NK-92 (cell line): ENCODE measurements around the gene TOMM6.
"Not testable (repeated sequence)": the region's sequence is repeated elsewhere in the genome, so short reads cannot be mapped to it uniquely, and the experiment has no call there.

Experiments
- DNase-seq: peaks from one replicate; lab custom pipeline; 2025; ENCODE audit not compliant: unreplicated experiment; lab: John Stamatoyannopoulos, UW

The TOMM6 gene

GRCh38 chr6:41759905-41760579, 27.5 kb upstream of the TOMM6 start:
- DNase-seq: no peak

- DNase-seq: no peak
Measured at GRCh38 chr6:41763470-41763869, 24.0 kb upstream of the TOMM6 start.

- not testable (repeated sequence) for DNase-seq
Measured at GRCh38 chr6:41766043-41766664, 21.3 kb upstream of the TOMM6 start.

- no peak for DNase-seq
Measured at GRCh38 chr6:41767112-41767833, 20.2 kb upstream of the TOMM6 start.

- no peak for DNase-seq
Measured at GRCh38 chr6:41768545-41769308, 18.8 kb upstream of the TOMM6 start.

GRCh38 chr6:41769376-41769775, 18.1 kb upstream of the TOMM6 start:
- no peak for DNase-seq

- no peak for DNase-seq
Measured at GRCh38 chr6:41770381-41771057, 17.0 kb upstream of the TOMM6 start.

- DNase-seq: no peak
Measured at GRCh38 chr6:41771058-41771983, 16.2 kb upstream of the TOMM6 start.

GRCh38 chr6:41774841-41775240, 12.7 kb upstream of the TOMM6 start:
- DNase-seq: no peak

GRCh38 chr6:41775293-41775882, 12.1 kb upstream of the TOMM6 start:
- no peak for DNase-seq

- DNase-seq: no peak
Measured at GRCh38 chr6:41777551-41778285, 9.8 kb upstream of the TOMM6 start.

GRCh38 chr6:41778895-41779294, 8.6 kb upstream of the TOMM6 start:
- DNase-seq: no peak

GRCh38 chr6:41779336-41779735, 8.2 kb upstream of the TOMM6 start:
- no peak for DNase-seq

- peak; percentile 89 for DNase-seq
Measured at GRCh38 chr6:41779788-41780550, 7.5 kb upstream of the TOMM6 start, which contains the start of gene FRS3. Gene FRS3 (minus strand): TSS chr6:41779900. CDS start chr6:41776987, 2,913 bp downstream.

- no peak for DNase-seq
Measured at GRCh38 chr6:41780551-41781365, 6.7 kb upstream of the TOMM6 start, which contains the start of gene PRICKLE4. Gene PRICKLE4 (plus strand): TSS chr6:41780782. CDS start chr6:41783474, 2,692 bp downstream.

- no peak for DNase-seq
Measured at GRCh38 chr6:41781366-41781730, 6.1 kb upstream of the TOMM6 start.
